ENCODE data around the gene HMGN5.

Gene HMGN5, protein sequence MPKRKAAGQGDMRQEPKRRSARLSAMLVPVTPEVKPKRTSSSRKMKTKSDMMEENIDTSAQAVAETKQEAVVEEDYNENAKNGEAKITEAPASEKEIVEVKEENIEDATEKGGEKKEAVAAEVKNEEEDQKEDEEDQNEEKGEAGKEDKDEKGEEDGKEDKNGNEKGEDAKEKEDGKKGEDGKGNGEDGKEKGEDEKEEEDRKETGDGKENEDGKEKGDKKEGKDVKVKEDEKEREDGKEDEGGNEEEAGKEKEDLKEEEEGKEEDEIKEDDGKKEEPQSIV

GRCh38 chrX:81201671-81202455, at the start of gene HMGN5, which contains the start of gene SH3BGRL:
Gene HMGN5 (minus strand): TSS chrX:81201913. CDS start chrX:81121549, 80,364 bp downstream.
Gene SH3BGRL (plus strand): TSS chrX:81202102. CDS start chrX:81202201, 99 bp downstream.
- DNase-seq: peak in 55 of 56 donors; percentile 5 to 80 (median 48)

DNA sequence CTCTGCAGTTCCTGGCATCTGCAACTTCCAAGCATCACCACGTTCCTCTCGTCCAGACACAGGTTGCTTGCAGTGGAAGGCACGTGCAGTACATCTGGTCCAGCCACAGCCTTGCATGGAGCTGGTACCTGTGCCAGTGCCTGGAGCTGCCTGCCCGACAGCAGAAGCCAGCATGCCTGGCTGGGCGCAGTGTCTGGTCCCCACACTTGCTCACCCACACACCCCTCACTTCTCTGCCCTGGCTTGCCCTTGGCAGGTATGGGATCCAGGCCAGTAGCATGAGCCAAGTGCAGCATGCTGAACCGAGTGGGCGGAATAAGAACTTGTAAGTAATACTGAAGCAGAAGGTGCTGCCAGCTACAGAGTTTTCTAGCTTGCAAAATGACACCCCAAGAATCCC, 40.0 kb upstream of the HMGN5 start:
- no peak for DNase-seq

- DNase-seq: no peak
Observed at GRCh38 chrX:81240701-81241331, 39.1 kb upstream of the HMGN5 start.

DNA sequence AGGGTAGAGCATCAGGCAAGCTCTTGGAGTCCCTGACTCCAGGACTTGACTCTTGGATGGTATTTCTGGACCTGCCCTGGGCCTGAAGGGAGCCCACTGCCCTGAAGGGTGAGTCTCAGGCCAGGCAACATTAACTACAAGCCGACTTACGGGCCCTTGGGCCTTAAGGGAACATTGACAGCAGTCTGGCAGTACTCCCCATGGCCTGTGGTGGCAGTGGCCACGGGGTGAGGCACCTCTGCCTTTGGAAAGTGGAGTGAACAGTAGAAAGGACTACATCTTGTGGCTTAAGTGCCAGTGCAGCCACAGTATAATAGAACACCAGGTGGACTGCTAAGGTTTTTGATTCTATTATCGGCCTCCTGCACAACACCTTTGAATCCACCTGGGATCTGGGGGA, 36.5 kb upstream of the HMGN5 start:
- DNase-seq: no peak

DNA sequence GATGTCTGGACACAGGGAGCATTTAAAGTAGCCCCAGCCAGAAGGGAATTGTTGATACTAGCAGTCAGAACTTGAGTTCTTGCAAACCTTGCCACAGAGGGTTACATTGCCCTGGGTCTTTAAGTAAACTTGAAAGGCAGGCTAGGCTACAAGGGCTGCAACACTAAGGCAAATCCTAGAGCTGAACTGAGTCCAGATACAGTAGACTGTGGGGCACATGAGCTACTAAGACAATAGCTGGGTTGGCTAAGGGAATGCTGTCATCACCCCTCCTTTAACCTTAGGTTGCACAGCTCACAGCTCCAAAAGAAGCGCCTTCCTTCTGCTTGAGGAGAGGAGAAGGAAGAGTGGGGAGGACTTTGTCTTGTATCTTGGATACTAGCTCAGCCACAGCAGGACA, 35.8 kb upstream of the HMGN5 start:
- no peak for DNase-seq

- DNase-seq: no peak
Observed at GRCh38 chrX:81232218-81232617, 30.5 kb upstream of the HMGN5 start.

DNA sequence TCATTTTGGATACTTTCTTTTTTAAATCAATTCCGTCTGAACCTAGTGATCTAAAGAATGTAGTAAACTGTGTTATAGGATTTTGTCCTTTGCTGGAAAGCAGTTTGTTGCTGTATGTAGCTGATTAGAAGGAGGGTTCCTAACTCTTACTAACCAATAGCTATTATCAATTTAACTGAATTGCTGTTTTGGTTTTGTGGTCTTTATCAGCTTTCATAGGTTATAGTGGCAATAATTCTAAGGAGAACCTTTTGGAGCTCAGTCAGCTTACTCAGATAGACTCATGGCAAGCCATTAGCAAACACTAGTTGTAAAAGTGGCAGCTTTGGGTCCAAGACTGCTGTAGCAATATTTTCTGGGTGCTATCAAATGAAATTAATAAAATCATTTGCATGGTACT, 29.8 kb upstream of the HMGN5 start:
- no peak for DNase-seq

DNA sequence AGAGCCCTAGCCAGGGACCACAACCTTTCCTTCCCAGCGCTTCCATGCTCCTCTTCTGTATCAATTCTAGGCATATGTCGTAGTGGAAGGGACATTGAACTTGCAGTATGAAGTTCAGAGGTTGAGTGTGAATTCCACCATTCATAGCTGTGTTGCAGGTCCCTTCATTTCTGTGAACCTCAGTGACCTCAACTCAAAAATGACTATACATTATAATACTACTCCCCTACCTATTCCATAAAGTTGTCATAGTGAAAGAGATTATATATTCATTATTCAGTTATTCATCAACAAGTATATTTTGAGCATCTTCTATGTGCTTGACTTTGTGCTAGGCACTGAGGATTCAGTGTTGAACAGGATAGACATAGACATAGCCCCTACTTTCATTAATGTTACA, 28.2 kb upstream of the HMGN5 start:
- no peak for DNase-seq

GRCh38 chrX:81229229-81229628, 27.5 kb upstream of the HMGN5 start:
- DNase-seq: no peak

GRCh38 chrX:81215685-81216084, 14.0 kb upstream of the HMGN5 start:
- no peak for DNase-seq

GRCh38 chrX:81208916-81209315, 7.2 kb upstream of the HMGN5 start:
- no peak for DNase-seq

DNA sequence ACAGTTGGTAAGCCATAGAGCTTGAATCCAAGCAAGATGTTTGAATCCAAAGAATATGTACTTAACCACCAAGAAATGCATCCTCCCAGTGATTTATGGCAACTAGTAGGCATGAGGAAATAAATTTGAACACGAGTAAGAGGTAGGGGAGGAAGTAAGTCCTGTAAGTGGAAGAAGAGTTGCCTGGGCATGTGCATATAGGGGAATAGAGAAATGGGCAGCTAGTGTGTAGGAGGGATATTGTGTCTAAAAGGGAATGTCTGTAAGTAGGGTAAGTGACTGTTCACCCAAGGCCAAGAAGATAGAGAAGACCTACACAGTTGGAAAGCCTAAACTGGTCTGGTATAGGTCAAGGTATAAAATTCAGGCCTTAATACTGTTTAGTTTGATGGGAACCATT, 4.8 kb upstream of the HMGN5 start:
- DNase-seq: no peak

- no peak for DNase-seq
Observed at GRCh38 chrX:81205551-81205950, 3.8 kb upstream of the HMGN5 start.

DNA sequence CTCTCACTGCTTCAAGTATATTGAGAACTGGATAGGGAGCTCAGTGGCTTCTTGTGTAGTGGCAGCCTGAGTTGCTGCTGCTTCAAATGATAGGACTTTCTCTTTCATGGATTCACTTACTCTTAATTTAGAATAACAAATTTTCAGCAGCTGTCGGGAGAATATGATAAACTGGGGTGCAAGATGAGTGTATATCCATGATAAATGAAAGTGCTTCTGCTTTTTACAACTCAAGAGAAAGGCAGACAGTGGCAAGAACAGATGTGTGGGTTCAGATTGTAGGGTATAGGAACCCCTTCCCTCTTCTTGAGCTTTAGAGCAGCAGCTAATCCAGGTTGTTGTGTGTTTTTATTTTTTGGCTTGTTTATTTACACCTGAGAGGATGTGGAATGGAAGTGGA, 1.2 kb upstream of the HMGN5 start:
- peak in 1 of 56 donors; percentile 0 for DNase-seq

GRCh38 chrX:81202456-81202819, 725 bp upstream of the HMGN5 start:
- peak in 6 of 56 donors; percentile 0 to 43 (median 32) for DNase-seq

DNA sequence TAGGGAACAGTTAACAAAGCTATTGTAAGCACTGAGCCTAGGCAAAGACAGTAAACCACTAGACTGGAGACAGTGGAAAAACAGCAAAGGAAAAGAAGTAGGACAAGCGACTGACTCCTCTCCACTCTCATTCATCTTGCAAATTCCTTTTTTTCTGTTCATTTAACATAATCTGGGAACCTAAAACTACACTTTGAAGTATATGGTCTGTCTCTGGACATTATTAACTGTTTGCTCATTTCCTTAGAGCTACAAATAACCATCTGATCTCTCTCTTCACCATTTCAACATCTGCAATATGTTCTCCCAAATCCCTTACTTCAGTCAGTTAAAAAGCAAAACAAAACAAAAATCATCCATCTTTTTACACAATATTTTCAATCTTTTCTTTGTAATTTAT, 642 bp downstream of the HMGN5 start:
- DNase-seq: no peak

DNA sequence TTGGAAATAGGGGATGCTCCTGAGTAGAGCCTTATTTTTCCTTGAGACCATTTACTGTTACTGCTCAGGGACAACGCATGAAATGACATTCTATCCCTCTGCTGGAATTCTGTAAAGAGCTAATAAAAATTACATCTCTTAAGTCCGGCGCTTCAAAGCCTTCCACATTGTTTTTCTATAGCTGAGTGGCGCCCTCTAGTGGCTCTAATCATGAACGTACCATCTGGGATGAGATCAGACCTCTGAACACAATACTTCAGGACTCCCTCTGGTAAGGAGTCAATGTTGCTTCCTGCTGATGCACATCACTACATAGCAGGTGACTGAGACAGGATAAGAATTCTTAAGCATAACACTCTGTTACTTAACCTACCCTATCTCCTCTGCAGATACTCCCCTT, 6.0 kb downstream of the HMGN5 start:
- peak in 29 of 56 donors; percentile 0 to 47 (median 4) for DNase-seq

- no peak for DNase-seq
Observed at GRCh38 chrX:81195259-81195658, 6.5 kb downstream of the HMGN5 start.

DNA sequence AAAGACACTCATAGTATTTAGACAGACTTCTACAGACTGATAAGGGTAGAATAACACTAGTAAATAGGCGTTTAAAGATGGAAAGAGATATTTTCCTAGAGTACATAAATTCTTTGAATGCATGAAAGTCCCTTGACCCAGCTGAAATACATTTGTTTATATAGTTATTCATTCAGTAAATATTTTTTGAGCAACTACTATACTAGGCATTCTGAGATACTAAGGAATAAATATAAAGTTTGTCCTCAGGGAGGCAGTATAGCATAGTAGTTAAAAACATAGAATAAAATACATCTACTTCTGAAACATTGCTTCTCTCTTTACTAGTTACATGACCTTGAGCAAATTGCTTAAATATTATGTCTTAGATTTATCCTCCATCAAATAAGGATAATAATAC, 27.4 kb downstream of the HMGN5 start:
- no peak for DNase-seq

DNA sequence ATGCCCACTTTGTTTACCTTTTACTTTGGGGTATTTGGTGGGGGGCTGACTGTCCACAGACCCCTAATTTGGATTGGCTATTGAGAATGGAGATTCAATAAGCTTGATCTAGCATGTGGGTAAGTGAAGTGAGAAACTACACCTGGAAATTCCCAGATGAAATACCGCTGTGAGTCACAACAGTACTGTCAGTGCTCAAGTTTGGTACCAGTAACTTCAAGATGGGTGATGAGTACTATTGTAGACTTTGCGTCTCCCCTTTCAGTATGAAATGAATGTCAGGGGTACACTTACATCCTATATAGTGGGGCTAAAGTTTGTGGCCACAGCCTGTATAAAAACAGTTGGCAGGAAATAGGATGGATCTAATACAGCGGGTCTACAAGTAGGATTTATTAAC, 33.3 kb downstream of the HMGN5 start:
- no peak for DNase-seq

DNA sequence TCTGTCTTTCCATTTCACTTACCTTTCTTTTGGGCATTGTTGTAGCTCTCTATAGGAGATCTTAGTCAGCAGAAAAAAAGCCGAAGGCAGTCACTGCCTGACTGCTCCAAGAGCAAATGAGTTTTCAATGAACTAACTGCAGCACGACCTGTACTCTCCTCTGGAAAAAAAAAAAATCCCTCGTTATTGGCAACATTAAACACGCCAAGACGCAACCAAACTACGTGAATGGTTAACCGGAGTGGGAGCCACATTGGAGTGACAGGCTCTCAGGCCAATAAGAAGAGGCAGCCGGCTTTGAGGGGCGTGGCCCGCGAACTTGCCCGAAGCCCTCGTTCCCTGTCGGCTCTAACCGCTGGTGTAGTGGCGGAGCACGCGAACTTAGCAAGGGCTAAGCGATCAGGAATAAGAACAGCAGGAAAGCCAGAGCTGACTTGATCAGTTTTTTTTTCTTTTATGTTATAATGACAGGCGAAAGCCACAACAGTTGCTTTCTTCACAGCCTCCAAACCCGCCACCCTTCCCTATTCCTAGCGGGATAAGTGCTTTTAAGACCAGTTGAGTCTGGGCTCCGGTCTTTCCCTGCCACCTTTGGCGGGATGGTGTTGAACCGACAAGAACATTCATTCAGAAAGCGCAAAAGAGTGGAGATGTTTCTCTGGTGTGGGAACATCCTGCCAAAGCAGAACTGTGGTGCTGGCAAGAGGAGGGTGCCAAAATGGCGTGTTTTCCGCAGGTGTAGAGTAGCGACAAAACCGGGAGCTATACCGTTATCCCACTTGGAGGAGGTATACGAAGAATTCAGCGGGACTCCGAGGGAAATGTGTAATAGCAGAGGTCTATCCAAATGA, 80.0 kb downstream of the HMGN5 start:
- DNase-seq: peak; percentile 12 to 92 (median 75)
